Activated CD4-positive, alpha-beta memory T cell treated with anti-CD3 and anti-CD28 coated beads, Interleukin-2, amount 10 ng/mL, durations not matched to agents 7 days and 5 days (primary cell): ENCODE results near the gene KIF13A. TPM values are rescaled to one million over a fixed set of nuclear protein-coding genes. Genes with fewer than 3 reads are reported as not detected.

Experiments
- CTCF ChIA-PET: fragments of 350-600 bp; sonication (Branson Sonifier 250); formaldehyde crosslinking; loops from one replicate; lab custom pipeline; 2021; ENCODE audit warnings: antibody characterized with exemption, inconsistent platforms; lab: Charles Lee
- POLR2A ChIA-PET: fragments of 350-600 bp; sonication (Branson Sonifier 250); formaldehyde crosslinking; loops from one replicate; lab custom pipeline; 2021; ENCODE audit warnings: antibody characterized with exemption; lab: Charles Lee
- DNase-seq: peaks from one replicate; pipeline ENCODE4 v3.0.0-alpha.2; 2020
- H3K27ac Mint-ChIP-seq: one replicate; pipeline ENCODE4 v1.8.0; 2021; ENCODE audit warnings: mild to moderate bottlenecking, mixed read lengths
- H3K27me3 Mint-ChIP-seq: one replicate; pipeline ENCODE4 v1.8.0; 2021; ENCODE audit warnings: mixed read lengths
- H3K36me3 Mint-ChIP-seq: one replicate; pipeline ENCODE4 v1.8.0; 2021; ENCODE audit warnings: low read depth, mixed read lengths
- H3K4me1 Mint-ChIP-seq: one replicate; pipeline ENCODE4 v1.8.0; 2021; ENCODE audit warnings: mixed read lengths
- H3K4me3 Mint-ChIP-seq: one replicate; pipeline ENCODE4 v1.8.0; 2021; ENCODE audit warnings: mild to moderate bottlenecking, mixed read lengths
- H3K9me3 Mint-ChIP-seq: one replicate; pipeline ENCODE4 v1.8.0; 2021; ENCODE audit warnings: mixed read lengths
- total RNA-seq, 2 experiments: library from RNA; stranded (reverse); gene quantifications; one replicate each; pipeline ENCODE4 v1.2.3, GENCODE V29; 2021

Gene KIF13A
- total RNA-seq, 2 experiments from 2014 or later, result not detected

- Mint-ChIP-seq H3K27ac (no peak overlapping the region), H3K36me3 (no peaks in the 10 kb centered on the region), H3K9me3 (no peaks in the 10 kb centered on the region), H3K4me1 (peaks cover 19% of the 10 kb centered on the region), H3K27me3 (peaks cover 21% of the 10 kb centered on the region), H3K4me3 (no peak overlapping the region)
- CTCF ChIA-PET, result no interaction called here
- DNase-seq, result peak; percentile 19
- POLR2A ChIA-PET, result no interaction called here
Observed at GRCh38 chr6:17907406-17908229, 79.8 kb downstream of the KIF13A start.

- no peaks in the 10 kb centered on the region for H3K36me3 Mint-ChIP-seq
- no peaks in the 10 kb centered on the region for H3K9me3 Mint-ChIP-seq
- POLR2A ChIA-PET, result no interaction called here
- H3K27ac Mint-ChIP-seq, result no peak overlapping the region
- peaks cover 22% of the 10 kb centered on the region for H3K27me3 Mint-ChIP-seq
- no peak for DNase-seq
- CTCF ChIA-PET, result interaction anchor here (0.7 kb wide), 1 partner anchor 8 kb away, joined by 3 read pairs; no protein-coding TSS in a partner anchor
- no peak overlapping the region for H3K4me3 Mint-ChIP-seq
- H3K4me1 Mint-ChIP-seq, result peaks cover 18% of the 10 kb centered on the region
Observed at GRCh38 chr6:17905611-17906592, 81.5 kb downstream of the KIF13A start.

- no peak for DNase-seq
- Mint-ChIP-seq H3K27me3 (peaks cover 22% of the 10 kb centered on the region), H3K9me3 (no peaks in the 10 kb centered on the region), H3K4me3 (no peak overlapping the region), H3K36me3 (no peaks in the 10 kb centered on the region), H3K27ac (no peak overlapping the region), H3K4me1 (peaks cover 14% of the 10 kb centered on the region)
- POLR2A ChIA-PET, result no interaction called here
- CTCF ChIA-PET, result no interaction called here
Observed at GRCh38 chr6:17904491-17905120, 82.8 kb downstream of the KIF13A start.

- DNase-seq, result no peak
- Mint-ChIP-seq H3K36me3 (no peaks in the 10 kb centered on the region), H3K27ac (no peak overlapping the region), H3K4me3 (no peak overlapping the region), H3K4me1 (peaks cover 9% of the 10 kb centered on the region), H3K27me3 (peaks cover 22% of the 10 kb centered on the region), H3K9me3 (no peaks in the 10 kb centered on the region)
- ChIA-PET POLR2A (no interaction called here), CTCF (no interaction called here)
Observed at GRCh38 chr6:17902974-17903373, 84.5 kb downstream of the KIF13A start.

- H3K4me1 Mint-ChIP-seq, result no peaks in the 10 kb centered on the region
- no peak for DNase-seq
- no peak overlapping the region for H3K27ac Mint-ChIP-seq
- POLR2A ChIA-PET, result no interaction called here
- no peak overlapping the region for H3K4me3 Mint-ChIP-seq
- CTCF ChIA-PET, result no interaction called here
- H3K9me3 Mint-ChIP-seq, result no peaks in the 10 kb centered on the region
- H3K27me3 Mint-ChIP-seq, result peaks cover 14% of the 10 kb centered on the region
- H3K36me3 Mint-ChIP-seq, result no peaks in the 10 kb centered on the region
Observed at GRCh38 chr6:17901493-17901892, 85.9 kb downstream of the KIF13A start.

- Mint-ChIP-seq H3K4me3 (no peak overlapping the region), H3K4me1 (no peaks in the 10 kb centered on the region), H3K27me3 (peaks cover 6% of the 10 kb centered on the region), H3K27ac (no peak overlapping the region), H3K36me3 (no peaks in the 10 kb centered on the region), H3K9me3 (peaks cover 4% of the 10 kb centered on the region)
- no peak for DNase-seq
- ChIA-PET CTCF (no interaction called here), POLR2A (no interaction called here)
Observed at GRCh38 chr6:17900011-17900410, 87.4 kb downstream of the KIF13A start.

- Mint-ChIP-seq H3K9me3 (peaks cover 6% of the 10 kb centered on the region), H3K27ac (no peak overlapping the region), H3K36me3 (no peaks in the 10 kb centered on the region), H3K4me1 (no peaks in the 10 kb centered on the region), H3K27me3 (peaks cover 6% of the 10 kb centered on the region), H3K4me3 (no peak overlapping the region)
- ChIA-PET POLR2A (no interaction called here), CTCF (no interaction called here)
- DNase-seq, result no peak
Observed at GRCh38 chr6:17899491-17899890, 87.9 kb downstream of the KIF13A start.

GRCh38 chr6:17897681-17898080 is 89.8 kb downstream of the KIF13A start:
- H3K27me3 Mint-ChIP-seq, result peaks cover 6% of the 10 kb centered on the region

GRCh38 chr6:17894905-17895304 is 92.5 kb downstream of the KIF13A start:
- Mint-ChIP-seq H3K9me3 (peaks cover 8% of the 10 kb centered on the region), H3K27ac (no peak overlapping the region), H3K36me3 (no peaks in the 10 kb centered on the region), H3K4me1 (no peaks in the 10 kb centered on the region), H3K4me3 (no peak overlapping the region), H3K27me3 (peaks cover 13% of the 10 kb centered on the region)
- ChIA-PET POLR2A (no interaction called here), CTCF (no interaction called here)
- DNase-seq, result no peak

More at GRCh38 chr6:17897681-17898080, 89.8 kb downstream of the KIF13A start:
- ChIA-PET POLR2A (no interaction called here), CTCF (no interaction called here)
- H3K9me3 Mint-ChIP-seq, result peaks cover 8% of the 10 kb centered on the region
- H3K27ac Mint-ChIP-seq, result no peak overlapping the region
- H3K36me3 Mint-ChIP-seq, result no peaks in the 10 kb centered on the region
- no peak for DNase-seq
- no peak overlapping the region for H3K4me3 Mint-ChIP-seq
- H3K4me1 Mint-ChIP-seq, result no peaks in the 10 kb centered on the region

- Mint-ChIP-seq H3K4me3 (no peak overlapping the region), H3K27me3 (peaks cover 16% of the 10 kb centered on the region), H3K27ac (no peak overlapping the region), H3K9me3 (peaks cover 8% of the 10 kb centered on the region), H3K36me3 (no peaks in the 10 kb centered on the region), H3K4me1 (no peaks in the 10 kb centered on the region)
- POLR2A ChIA-PET, result no interaction called here
- no peak for DNase-seq
- CTCF ChIA-PET, result no interaction called here
Observed at GRCh38 chr6:17894191-17894590, 93.2 kb downstream of the KIF13A start.

GRCh38 chr6:17892097-17892686 is 95.2 kb downstream of the KIF13A start:
- Mint-ChIP-seq H3K27ac (no peak overlapping the region), H3K9me3 (peaks cover 8% of the 10 kb centered on the region), H3K4me3 (no peak overlapping the region), H3K4me1 (no peaks in the 10 kb centered on the region), H3K27me3 (peaks cover 21% of the 10 kb centered on the region), H3K36me3 (no peaks in the 10 kb centered on the region)
- POLR2A ChIA-PET, result no interaction called here
- CTCF ChIA-PET, result no interaction called here
- DNase-seq, result no peak

- Mint-ChIP-seq H3K9me3 (peaks cover 4% of the 10 kb centered on the region), H3K27me3 (peaks cover 35% of the 10 kb centered on the region), H3K27ac (no peak overlapping the region), H3K4me3 (no peak overlapping the region), H3K4me1 (peaks cover 4% of the 10 kb centered on the region), H3K36me3 (no peaks in the 10 kb centered on the region)
- ChIA-PET POLR2A (no interaction called here), CTCF (no interaction called here)
- DNase-seq, result no peak
Observed at GRCh38 chr6:17890309-17890708, 97.1 kb downstream of the KIF13A start.
